Measurements from ENCODE around the gene ZNF462. TPM values are rescaled to one million over a fixed set of nuclear protein-coding genes. Genes with fewer than 3 reads are reported as not detected.

The ZNF462 gene
- total and polyA plus RNA-seq, 11 donors, result 5.3 to 51.3 (median 30.9) TPM

- Histone ChIP-seq H3K27ac (no peak overlapping the region), H3K36me3 (no peaks in the 10 kb centered on the region), H3K4me3 (no peak overlapping the region), H3K27me3 (no peaks in the 10 kb centered on the region), H3K4me1 (peaks cover 0 to 11% (median 8%) of the 10 kb centered on the region in 12 donors), H3K9me3 (peaks cover 0 to 6% (median 0%) of the 10 kb centered on the region in 12 donors)
- no peak for ATAC-seq
- no peak for TF ChIP-seq CTCF (IDR thresholded peaks at IDR 0.05)
- intact Hi-C loops (cut with DNase I), result loop anchor here in 2 of 10 donors (10.0 kb wide), 2 partner anchors 60 to 110 kb away; no protein-coding TSS in a partner anchor
- DNase-seq, result no peak
Observed at GRCh38 chr9:106834888-106835287, 28.1 kb upstream of the ZNF462 start.

DNA sequence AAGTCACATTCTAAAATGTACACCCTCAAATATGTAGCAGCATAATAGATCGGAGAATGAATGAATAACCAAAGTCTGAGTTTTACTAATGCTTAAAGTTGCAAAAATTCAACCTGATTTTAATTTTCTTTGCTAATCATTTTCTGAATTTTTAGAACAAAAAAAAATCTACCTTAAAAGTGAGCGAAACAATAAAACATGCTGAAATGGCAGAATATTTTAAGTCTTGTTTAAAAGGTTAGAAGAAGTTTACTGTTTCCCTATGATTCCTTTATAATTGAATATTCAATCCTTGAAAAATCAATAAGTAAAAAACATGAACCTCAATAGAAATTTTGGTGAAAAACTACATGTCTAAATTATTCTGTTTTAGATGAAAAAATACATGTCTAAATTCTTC is 27.1 kb upstream of the ZNF462 start:
- peaks cover 0 to 6% (median 0%) of the 10 kb centered on the region in 12 donors for H3K9me3 ChIP-seq
- TF ChIP-seq CTCF (IDR thresholded peaks at IDR 0.05) (no peak), POLR2A (IDR thresholded peaks at IDR 0.05) (no peak)
- H3K27ac ChIP-seq, result no peak overlapping the region
- H3K4me3 ChIP-seq, result no peak overlapping the region
- H3K36me3 ChIP-seq, result no peaks in the 10 kb centered on the region
- intact Hi-C loops (cut with DNase I), result loop anchor here in 2 of 10 donors (10.0 kb wide), 2 partner anchors 61 to 111 kb away; no protein-coding TSS in a partner anchor
- 96 to 99% (median 98%) methylated on average over 2 of the region's 2 CpGs for whole genome bisulfite sequencing, 4 donors
- H3K4me1 ChIP-seq, result peaks cover 0 to 2% (median 0%) of the 10 kb centered on the region in 12 donors
- ATAC-seq (no peak), DNase-seq (no peak)
- H3K27me3 ChIP-seq, result no peaks in the 10 kb centered on the region

DNA sequence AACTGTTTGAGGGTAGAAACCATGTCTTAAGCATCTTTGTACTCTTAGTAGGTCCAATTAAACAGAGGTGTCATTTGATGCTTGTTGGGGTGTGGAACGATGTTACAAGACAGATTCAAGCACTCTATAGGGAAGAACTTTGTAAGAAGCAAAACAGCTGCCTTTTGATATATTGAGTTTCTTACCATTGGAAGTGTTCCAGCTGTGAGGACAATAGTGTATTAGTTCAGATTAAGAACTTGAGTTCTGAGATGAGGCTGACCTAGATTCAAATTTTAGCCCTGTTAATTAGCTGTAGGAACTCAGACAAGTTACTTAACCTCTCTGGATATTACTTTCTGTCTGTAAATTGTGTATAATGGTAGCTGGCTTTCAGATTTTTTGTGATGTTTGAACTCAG is 19.6 kb upstream of the ZNF462 start:
- intact Hi-C loops (cut with DNase I), result loop anchor here in 1 of 10 donors (10.0 kb wide), 1 partner anchor 59 kb away; no protein-coding TSS in a partner anchor
- ATAC-seq (no peak), DNase-seq (no peak)
- H3K4me3 ChIP-seq, result no peak overlapping the region
- H3K27ac ChIP-seq, result no peak overlapping the region
- 23 to 38% (median 30%) methylated on average over 1 of the region's 1 CpG for WGBS, 4 donors
- no peak for TF ChIP-seq POLR2A (IDR thresholded peaks at IDR 0.05)
- no peak for TF ChIP-seq CTCF (IDR thresholded peaks at IDR 0.05)
- no peaks in the 10 kb centered on the region for H3K4me1 ChIP-seq
- H3K27me3 ChIP-seq, result no peaks in the 10 kb centered on the region
- H3K36me3 ChIP-seq, result no peaks in the 10 kb centered on the region
- H3K9me3 ChIP-seq, result no peaks in the 10 kb centered on the region

DNA sequence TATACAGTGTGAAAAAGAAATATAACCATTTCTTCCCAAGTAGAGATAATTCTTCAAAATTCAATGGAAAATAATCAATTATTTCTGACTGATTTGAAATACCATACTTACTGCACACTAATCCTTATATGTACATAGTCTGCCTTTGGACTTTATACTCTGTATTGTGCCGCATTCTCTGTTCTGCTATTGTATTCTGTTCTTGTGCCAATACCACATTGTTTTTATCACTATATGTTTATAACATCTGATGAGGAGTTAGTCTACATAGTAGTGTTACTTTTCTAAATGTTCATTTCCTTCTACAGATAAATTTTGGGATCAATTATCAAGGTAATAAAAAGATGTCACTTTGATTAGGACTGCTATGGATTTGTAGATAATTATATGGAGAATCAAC is 16.7 kb upstream of the ZNF462 start:
- no peak overlapping the region for H3K4me3 ChIP-seq
- intact Hi-C loops (cut with DNase I), result loop anchor here in 1 of 10 donors (10.0 kb wide), 1 partner anchor 62 kb away; no protein-coding TSS in a partner anchor
- no peaks in the 10 kb centered on the region for H3K9me3 ChIP-seq
- no peaks in the 10 kb centered on the region for H3K36me3 ChIP-seq
- H3K27me3 ChIP-seq, result no peaks in the 10 kb centered on the region
- H3K4me1 ChIP-seq, result no peaks in the 10 kb centered on the region
- 96 to 99% (median 98%) methylated on average over 1 of the region's 1 CpG for WGBS, 4 donors
- DNase-seq (no peak), ATAC-seq (no peak)
- no peak for TF ChIP-seq POLR2A (IDR thresholded peaks at IDR 0.05)
- TF ChIP-seq CTCF (IDR thresholded peaks at IDR 0.05), result no peak
- no peak overlapping the region for H3K27ac ChIP-seq
